Endometrial microvascular endothelial cells (primary cell): Measurements from ENCODE around the gene KAZN. TPM values are rescaled to one million over a fixed set of nuclear protein-coding genes. Genes with fewer than 3 reads are reported as not detected.

Experiments used
- in situ Hi-C: cut with HindIII; loops from 2 replicates; pipeline ENCODE4 v1.10.0; 2017; ENCODE audit warnings: low sequenced_read_pairs, low pct_unique_long_range_greater_than_20kb; ENCODE audit errors: inconsistent ontology term
- total RNA-seq: library from RNA; depleted of rRNA; stranded (reverse); fragments of >200 nt; gene quantifications from one replicate; pipeline ENCODE4 v1.2.3, GENCODE V29; 2015; ENCODE audit errors: inconsistent ontology term

Gene KAZN
- total RNA-seq, 1 donor from 2014 or later: 0.93 TPM

DNA sequence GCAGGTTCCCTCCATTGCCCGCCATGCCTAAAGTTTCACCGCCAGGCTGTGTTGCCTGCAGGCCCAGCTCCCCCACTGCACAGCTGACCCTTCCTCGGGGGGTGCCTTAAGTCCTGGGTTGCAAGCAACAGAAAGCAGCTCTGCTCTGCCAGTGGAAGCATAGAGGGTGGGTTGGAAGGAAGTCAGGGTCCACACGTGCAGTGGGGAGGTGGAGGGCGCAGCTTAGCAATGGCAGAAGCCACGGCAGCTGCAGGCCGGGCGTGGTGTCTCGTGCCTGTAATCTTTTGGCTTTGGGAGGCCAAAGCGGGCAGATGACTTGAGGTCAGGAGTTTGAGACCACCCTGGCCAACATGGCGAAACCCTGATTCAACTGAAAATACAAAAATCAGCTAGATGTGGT is 448.8 kb downstream of the KAZN start:
- in situ Hi-C loops: no loop called here

DNA sequence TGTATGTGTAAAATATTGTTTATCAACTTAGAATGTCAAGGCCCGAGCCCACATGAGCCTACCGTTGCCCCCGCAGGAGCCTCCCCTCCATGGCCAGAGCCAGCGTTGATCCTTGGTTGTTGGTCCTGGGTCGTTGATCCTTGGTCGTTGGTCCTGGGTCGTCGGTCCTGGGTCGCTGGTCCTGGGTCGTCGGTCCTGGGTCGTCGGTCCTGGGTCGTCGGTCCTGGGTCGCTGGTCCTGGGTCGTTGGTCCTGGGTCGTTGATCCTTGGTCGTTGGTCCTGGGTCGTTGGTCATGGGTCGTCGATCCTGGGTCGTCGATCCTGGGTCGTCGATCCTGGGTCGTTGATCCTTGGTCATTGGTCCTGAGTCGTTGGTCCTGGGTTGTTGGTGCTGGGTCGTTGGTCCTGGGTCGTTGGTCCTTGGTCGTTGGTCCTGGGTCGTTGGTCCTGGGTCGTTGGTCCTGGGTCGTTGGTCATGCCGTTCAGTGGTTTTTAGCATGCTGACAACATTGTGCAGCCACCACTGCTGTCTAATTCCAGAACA is 450.0 kb downstream of the KAZN start:
- in situ Hi-C loops: no loop called here

DNA sequence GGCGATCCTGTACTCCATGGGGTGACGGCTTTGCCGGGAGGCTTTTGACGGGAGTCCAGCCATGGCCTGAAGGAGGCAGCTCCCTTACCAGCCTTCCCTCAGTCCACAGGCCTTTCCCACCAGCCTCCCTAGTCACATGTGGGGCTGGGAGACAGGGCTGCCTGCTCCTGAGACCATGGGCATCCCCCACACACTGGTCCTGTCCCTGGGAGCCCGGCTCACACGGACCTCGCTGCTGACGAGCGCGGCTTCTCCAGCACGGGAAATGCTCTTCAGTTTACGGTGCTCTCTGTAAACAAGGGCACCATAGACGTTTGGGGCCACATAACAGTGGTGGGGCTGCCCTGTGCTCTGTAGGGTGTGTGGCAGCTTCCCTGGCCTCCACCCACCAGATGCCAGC is 450.6 kb downstream of the KAZN start:
- in situ Hi-C loops: no loop called here

DNA sequence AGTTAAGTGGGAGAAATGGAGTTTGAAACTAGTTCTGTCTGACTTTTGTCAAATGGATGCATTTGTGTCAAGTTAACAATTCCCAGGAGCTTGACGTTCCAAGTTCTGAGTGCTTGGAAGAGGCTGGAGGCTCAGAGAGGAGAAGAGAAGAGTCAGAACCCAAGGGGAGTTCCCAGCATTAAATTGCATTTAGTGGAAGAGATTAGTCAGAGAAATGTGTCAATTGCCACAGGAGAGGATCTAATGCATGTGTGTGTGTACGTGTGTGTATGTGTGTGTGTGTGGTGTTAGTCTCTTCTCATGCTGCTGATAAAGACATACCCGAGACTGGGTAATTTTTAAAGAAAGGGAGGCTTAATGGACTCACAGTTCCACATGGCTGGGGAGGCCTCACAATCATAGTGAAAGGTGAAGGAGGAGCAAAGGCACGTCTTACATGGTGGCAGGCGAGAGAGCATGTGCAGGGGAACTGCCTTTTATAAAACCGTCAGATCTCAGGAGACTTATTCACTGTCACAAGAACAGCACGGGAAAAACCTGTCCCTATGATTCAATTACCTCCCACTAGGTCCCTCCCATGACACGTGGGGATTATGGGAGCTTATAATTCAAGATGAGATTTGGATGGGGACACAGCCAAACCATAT is 453.5 kb downstream of the KAZN start:
- in situ Hi-C loops: no loop called here

DNA sequence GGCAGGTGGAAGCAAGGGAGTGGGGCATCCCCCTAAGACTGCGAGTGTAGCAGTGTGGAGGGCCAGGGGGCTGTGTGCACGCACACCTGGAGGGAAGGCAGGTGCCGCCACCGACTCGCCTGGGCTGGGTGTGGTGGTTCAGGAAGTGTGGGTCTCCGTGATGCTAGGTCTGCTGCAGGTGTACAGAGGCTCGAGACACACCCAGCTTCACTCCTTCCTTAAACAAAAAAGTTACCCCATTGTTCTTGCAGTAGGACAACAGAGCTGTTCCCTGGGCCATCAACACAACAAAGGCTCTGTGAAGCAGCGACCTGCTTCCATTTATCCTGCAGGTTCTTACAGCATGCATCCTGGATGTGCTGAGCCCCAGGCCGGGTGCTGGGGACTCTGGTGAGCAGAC is 454.7 kb downstream of the KAZN start:
- in situ Hi-C loops: no loop called here

DNA sequence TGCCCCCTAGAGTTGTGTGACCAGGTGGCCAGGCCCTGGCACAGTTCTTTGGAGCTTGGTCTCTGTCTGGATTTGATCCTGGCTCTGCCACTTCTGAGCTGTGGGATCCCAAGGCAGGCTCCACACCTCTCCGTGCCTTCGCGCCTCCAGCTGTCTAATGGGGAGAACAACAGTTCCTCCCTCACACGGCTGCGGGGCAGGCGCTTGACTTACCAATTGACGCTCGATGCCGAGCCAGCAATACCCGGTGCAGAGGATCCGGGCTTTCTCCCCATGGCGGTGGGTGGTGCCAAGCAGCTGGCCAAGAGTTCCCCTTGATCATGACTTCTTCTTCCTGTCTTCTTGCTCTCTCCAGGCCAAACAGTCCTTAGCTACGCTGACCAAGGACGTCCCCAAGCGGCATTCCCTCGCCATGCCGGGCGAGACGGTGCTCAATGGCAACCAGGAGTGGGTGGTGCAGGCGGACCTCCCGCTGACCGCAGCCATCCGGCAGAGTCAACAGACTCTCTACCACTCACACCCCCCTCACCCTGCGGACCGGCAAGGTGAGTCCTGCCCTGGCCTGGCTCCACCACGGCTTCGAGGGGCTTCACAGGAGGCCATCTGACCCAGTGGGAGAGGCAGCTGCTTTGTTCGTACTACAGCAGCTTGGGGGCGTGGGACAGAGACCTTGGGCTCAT is 457.4 kb downstream of the KAZN start:
- in situ Hi-C loops: no loop called here

DNA sequence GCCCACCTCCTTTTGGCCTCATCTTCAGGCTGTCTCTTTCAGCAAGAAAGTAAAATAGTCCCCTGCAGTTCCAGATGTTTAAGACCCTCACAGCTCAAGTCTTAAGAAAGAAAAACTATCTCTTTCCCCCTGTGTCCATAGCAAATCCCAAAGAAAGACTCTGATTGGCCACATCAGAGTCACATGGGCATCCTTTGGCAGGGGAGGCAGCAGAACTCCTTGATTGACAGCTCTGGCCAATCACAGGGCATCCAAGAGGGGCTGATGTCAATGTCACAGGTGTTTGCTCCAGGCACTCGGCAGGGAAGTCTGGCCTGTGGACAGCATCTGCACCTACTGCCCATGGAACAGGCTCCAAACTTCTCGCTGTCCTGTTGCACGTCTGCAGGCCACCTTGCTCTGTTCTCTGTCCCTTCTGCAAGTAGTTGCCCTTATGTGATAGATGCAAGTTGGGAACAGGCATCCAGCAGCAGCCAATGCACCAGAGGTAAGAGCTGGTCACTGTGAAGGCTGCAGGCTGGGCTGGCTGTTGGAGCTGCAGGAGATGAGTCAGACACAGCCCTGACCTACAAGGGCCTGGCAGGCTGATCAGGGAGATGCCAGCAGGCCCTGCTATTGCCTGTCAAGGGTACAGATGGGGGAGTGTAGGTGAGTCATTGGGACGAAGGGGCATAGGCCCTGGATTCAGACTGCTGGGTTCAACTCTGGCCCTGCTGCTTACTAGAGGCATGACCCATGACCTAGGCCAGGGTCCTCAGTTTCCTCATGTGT is 458.2 kb downstream of the KAZN start:
- in situ Hi-C loops: no loop called here

DNA sequence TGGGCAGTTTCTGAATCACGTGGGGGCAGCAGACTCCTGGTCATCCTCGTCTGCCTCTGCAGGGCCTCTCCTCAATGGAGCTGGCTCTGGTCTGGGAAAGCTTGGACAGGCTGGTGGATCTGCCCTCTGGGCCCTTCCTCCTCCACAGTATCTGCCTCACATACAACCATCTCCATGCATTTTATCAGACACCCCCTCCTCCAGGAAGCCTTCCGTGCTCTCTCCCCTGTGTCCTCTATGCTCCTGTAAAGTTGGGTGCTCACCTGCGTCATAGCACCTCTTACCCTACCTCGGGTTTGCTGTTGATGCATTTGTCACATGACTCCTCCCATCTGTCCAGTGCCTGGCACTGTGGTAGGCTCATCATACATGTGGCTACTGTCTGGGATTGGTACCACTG is 459.3 kb downstream of the KAZN start:
- in situ Hi-C loops: no loop called here

DNA sequence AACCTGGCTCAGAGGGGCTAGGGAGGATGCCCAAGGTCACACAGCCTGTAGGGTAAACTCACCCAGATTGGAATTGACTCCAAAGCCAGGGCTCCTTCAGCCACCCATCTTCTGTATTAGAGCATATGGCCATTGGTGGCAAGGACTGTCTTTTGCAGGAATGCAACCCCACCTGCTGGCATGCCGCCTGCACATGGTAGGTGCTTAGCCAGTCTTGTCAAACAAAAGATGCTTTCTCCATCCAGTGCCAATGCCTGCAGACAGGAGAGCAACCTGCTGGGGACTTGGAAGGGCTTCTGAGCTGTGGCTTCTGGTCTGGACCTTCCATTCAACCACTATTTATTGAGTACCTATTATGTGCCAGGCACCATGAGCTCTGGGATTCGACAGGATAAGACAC is 459.8 kb downstream of the KAZN start:
- in situ Hi-C loops: no loop called here

DNA sequence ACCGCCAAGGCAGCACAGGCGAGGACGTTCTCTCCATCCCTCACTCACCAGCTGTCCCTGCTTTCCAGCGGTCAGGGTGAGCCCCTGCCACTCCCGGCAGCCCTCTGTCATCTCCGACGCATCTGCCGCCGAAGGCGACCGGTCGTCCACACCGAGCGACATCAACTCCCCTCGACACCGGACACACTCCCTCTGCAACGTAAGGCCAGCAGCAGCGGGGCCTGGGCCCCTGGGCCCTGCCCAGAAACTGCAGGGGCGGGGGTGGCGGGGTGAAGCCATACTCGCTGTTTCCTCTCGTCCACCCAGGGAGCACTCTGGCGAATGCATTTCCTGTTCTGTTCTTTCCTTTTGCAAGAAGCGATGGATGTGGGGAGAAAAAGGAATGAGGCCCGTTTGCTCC is 461.6 kb downstream of the KAZN start:
- in situ Hi-C loops: no loop called here

DNA sequence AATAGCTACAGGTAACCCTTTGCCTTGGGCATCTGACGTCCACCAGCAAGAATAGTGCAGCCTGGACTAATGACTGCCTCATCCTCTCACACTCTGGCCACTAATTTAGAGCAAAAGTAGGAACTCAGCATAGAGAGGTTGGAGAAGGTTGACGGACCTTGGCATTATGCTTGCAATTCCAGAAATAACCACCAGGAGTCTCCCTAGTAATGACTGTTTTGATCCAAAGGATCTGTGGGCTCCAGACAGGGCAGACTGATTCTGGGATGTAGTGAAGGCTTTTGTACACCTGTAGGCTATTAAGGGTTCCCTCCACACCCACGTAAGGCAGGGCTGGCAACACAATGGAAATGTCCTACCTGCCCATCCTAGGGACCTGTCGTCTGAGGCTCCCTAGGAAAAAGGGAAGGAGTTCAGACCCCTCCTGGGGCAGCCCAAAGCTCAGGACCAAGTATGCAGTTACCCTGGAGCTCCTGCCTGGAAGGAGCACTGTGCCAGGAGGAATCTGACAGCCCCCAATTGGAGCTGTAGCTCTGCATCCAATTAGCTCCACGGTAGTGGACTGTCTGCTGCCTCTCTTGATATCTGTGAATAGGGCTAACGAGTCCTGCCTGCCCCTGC is 464.1 kb downstream of the KAZN start:
- in situ Hi-C loops: no loop called here

DNA sequence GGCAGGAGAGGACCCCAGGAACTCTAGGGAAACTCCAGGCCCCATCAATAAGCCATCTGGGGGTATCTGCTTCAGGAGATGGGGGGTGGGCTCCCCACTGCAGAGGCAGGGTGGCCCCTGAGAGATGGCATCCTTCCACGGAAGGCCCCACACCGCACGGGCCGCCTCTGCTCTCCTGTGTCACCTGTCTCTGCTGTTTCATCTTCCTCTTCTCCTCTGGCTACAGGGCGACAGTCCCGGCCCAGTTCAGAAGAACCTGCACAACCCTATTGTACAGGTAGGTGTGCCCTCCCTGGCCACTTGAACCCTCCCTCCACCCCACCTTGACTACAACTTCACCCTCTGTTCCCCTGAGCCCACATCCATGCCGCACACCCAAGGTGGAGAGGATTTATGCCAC is 464.9 kb downstream of the KAZN start:
- in situ Hi-C loops: no loop called here

DNA sequence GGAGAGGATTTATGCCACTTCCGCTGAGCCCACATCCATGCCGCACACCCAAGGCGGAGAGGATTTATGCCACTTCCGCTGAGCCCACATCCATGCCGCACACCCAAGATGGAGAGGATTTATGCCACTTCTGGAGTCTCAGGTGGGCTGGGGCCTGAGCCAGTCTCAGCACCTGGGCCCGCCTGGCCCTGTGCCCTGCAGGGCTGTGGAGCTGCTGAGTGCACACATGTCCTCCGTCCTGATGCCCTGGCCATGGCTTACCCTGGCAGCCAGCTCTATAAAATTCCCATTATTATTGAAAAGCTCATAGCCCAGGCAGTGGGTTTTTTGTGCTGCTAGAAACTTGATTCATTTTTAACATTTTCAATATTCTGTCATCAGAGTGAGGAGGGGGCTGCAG is 465.3 kb downstream of the KAZN start:
- in situ Hi-C loops: no loop called here

DNA sequence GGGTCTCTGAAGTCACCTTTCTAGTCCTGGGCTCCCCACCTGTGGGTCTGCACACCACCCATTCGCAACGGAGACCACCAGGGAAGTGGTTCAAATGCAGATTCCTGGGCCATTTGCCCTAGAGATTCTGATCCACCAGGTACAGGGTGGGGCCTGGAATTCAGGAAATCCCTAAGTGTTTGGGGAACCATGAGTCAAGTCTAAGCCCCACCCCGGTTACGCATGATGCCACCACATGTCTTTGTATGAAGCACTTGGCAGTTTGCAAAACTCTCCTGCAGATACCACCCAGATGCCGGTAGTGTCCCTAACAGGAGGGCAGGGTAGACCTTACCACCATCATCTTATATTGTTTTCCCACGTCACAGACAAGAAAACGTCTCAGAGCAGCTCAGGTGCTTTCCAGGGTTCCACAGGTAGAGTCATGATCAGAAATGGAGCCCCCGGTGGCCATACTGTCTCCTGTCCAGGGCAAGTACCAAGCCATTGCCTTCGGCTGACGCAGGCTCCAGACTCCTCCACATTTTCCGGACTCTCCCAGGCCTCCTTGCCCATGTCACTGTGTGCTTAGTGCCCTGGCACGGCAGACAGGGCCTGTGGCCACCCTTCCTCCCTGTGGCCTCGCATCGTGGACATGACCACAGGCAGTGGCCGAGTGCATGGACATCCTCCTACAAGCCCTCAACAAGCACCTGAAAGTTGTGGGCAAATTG is 465.9 kb downstream of the KAZN start:
- in situ Hi-C loops: no loop called here

DNA sequence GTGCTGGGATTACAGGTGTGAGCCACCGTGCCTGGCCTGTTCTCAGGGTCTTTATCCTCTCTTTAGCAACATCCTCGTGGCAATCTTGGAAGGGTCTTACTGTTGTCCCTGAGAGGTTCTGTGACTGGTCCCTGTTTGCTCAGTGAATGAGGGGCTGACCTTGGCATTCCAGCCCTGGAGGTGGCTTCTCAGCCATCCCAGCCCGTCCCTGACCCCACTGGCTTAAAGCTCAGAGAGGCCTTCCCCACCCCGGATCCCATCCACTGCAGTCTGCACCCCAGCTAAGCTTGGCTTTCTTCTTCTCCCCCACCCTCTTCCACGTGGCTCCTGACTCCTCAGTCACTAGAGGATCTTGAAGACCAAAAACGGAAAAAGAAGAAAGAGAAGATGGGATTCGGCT is 466.8 kb downstream of the KAZN start:
- in situ Hi-C loops: no loop called here

DNA sequence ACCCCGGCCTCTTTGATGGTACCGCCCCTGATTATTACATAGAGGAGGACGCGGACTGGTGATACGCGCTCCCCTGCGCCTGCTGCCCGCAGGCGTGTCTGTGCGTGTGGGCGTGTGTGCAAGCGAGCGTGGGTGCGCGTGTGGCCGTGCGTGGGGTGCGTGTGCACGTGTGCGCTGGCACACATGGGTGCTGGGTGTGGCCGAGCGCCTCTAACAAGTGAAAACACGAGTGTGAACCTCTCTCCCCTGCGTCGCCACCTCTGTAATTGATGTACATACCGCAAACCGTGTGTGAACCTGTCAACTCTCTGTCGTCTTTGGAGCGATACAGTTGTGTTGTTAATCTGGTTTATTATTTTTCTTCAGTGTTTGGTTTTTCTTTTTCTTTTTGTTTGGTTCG is 467.3 kb downstream of the KAZN start:
- in situ Hi-C loops: no loop called here

DNA sequence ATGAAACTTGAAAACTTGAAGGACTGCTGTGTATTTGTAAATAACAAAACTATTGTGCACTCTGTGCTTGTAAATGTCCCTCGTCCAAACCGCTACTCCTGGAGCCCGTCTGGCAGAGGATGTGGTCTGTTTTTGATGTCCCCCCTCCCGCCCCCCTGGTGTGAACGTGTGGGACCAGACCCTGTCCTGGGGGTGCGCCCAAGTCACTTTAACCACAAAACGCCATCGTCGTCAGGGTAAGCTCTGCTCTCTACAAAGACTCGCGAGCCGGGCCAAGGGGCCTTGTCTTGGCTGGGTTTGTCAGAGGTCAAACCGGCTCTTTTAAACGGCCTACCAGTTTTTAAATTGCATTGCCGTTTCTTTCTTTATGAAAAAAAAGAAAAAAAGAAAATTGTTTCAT is 467.7 kb downstream of the KAZN start:
- in situ Hi-C loops: no loop called here

DNA sequence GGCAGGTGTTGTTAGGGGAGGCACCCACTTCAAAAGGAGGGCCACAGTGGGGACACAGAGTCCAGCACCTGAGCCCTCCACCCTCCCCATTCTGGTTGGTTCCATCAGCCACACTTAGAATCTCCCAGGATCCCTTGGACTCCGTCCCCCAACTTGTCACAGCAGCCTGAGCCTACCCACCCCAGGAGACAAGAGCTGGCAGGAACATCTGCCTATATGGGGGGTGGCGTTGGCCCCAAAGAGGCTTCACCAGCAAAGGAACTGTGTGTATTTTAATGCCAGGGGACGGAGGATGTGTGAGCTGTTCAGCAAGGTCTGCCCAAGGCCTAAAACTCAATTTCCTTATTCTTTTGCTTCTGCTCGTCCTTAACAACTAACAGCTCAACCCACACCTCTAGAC is 468.7 kb downstream of the KAZN start:
- in situ Hi-C loops: no loop called here

DNA sequence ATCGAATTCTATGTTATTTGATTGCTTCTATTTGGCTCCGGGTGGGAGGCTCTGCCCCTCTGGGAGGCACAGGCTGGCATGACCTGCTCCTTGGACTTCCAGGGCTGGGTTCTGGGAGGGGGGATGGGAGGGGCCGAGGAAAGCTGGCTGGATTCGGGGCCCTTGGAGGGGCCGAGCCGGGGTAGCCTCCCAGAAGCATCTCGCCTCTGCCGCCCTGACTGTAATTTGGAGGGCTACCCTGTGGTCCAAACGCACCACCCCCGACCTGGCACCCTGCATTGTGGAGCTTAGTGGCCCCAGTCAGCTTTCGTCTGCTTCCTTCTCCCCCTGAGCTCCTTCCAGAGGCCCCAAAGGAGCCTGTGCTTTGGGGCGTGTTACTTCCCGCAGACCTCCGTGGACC is 469.7 kb downstream of the KAZN start:
- in situ Hi-C loops: no loop called here
